MV-4-11 (cell line): ENCODE data around the gene OPN4.
A peak's percentile ranks its signal among the peaks of the same experiment; 100 is the strongest.

Experiments used
- DNase-seq: peaks from one replicate; lab custom pipeline; 2025; lab: John Stamatoyannopoulos, UW

The OPN4 gene

GRCh38 chr10:86699991-86700840 is 45.9 kb downstream of the OPN4 start:
- no peak for DNase-seq

- no peak for DNase-seq
Measured at GRCh38 chr10:86700851-86701617, 46.7 kb downstream of the OPN4 start.

DNA sequence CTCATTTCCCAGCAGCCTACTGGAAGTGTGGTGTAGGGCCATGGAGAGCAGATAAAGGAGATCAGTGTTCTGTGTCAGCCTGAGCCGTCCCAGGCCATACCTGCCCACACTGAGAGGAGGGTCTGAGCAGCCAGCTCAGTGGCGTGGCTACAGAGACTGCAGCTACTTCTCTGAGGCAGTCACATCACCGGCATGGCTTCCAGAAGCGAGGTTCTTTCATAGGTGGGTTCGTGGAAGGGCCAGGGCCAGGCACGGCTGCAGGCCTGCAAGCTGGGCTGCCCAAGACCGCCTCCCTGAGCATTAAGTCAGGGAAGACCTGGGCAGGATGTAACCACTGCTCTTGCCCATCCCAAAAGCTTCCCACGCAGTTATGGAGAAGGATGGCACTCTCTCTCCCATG is 48.8 kb downstream of the OPN4 start:
- DNase-seq: no peak

GRCh38 chr10:86705139-86705538 is 50.8 kb downstream of the OPN4 start:
- no peak for DNase-seq

DNA sequence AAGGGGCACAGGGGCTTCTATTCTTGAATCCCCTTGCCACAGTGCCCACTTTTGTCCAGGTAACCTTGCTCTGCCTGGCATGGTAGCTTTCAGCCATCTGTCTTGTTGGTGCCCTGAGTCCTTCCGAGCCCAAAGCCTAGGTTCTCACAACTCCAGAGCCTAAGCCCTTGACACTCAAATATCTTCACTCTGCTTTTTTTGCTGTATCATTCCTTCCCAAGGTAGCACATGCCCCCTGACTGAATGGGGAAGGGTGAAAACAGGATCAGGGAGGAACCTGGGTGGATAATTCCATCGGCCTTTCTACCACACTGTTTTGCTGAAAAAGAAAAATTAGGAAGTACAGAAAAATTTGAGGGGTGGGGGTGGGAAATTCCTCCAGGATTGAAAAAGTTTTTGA is 51.6 kb downstream of the OPN4 start:
- DNase-seq: no peak

GRCh38 chr10:86706401-86706841 is 52.1 kb downstream of the OPN4 start:
- no peak for DNase-seq

GRCh38 chr10:86706977-86707376 is 52.6 kb downstream of the OPN4 start:
- DNase-seq: no peak

DNA sequence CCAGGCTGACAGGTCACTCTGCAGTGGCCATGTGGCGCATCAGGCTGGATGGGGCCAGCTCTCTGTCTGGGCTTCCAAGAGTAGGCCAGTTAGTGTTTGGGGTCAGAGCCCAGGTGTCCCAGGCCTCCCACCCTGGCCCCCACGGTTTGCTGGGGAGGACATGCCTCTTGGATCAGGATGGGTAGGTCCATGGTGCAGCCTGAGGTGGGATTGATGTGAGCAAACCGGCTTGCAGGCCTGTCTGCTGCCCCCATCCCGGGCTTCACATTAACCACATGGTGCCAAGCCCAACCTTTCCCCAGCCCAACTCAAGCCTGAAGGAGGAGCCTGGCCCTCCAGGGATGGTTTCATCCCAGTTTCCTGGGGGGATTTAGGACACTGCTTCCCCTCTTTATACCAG is 53.2 kb downstream of the OPN4 start:
- no peak for DNase-seq

DNA sequence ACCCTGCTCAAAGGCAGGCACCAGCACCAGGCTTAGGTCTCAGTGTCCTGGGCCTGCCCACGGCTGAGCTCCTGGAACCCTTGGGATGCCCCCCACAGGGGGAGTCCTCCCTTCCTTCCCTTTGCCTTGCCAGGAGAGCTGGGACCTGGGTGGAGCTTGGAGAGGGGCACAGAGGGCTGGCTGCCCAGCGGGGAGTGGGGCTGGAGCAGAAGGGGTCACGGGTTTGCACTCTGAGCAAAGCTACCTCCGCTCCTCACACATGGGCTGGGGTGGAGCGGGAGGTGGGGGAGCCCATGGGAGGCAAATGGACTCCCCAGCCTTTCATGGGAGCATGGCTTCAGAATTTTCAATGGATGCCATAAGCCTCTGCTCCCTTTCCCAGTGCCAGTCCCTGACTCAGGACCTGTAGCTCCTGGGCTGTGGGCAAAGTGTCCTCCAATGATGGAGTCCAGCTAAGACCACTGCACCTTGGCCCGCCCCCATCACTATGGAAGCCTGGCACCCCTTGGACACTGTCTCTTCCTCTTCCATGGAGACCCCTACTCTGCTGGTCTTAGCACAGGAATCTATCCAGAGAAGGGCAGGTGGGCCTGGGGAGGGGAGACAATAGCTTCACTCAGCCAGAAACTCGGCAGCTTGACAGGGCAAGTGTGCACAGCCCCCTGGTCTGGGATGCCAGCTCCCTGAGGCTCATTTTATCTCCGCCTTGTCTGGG is 53.9 kb downstream of the OPN4 start:
- no peak for DNase-seq

GRCh38 chr10:86708783-86709380 is 54.5 kb downstream of the OPN4 start:
- no peak for DNase-seq

- DNase-seq: no peak
Measured at GRCh38 chr10:86709396-86710185, 55.2 kb downstream of the OPN4 start.

GRCh38 chr10:86710987-86711512 is 56.7 kb downstream of the OPN4 start:
- peak; percentile 73 for DNase-seq

DNA sequence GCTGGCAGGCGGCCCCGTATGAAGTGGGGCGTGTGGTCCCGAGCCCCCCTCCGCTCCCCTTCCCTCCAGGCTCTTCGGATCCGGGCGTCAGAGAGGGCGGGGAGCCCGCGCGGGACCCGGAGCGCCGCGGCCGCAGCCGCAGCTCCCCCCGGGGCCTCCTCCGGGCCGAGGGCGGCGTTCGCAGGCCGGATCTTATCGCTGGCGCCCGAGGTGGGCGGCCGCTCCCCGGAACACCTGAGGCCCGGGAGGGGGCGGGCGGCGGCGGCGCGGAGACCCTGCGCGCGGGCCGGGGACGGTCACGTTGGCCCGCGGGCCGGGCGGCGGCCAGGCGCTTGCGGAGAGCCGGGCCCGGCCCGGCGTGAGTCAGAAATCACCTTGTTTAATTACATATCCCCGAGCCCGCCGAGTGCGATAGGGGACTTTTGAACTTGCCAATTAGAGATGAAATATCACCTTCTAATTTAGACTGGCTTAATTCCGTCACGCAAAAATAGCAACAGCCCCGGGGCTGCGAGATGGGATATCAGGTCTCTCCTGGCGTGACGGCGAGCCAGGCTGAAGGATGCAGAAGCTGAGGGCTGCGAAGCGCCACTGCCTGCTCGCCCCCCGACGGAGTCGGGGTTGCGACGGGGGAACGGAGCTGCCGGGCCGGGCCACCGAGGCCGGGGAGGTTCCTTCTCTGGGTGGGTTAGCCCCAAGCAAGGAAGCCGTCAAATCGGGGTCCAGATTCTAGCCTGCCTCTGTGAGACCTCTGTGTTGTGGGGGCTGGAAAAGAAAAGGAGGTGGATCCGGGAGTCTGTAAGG is 57.4 kb downstream of the OPN4 start:
- no peak for DNase-seq

DNA sequence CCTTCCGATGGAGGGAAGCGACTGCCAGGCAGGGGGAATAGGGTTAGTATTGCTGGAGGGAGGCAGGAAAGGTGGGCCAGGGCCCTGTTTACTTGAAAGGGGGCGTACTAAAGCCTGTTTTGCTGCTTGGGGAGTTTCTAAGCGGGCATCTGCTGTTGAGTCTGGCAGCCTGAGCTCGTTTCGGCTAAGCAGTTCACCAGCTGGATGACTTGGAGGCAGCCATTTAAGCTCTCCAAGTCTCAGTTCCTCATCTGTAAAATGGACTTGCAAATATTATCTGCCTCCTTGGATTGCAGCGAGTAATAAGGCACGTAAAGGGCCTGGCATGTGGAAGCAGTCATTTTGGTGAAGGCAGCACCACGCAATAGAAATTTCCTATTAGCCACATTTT is 58.0 kb downstream of the OPN4 start:
- DNase-seq: peak; percentile 54

- DNase-seq: peak; percentile 32
Measured at GRCh38 chr10:86715156-86715795, 60.9 kb downstream of the OPN4 start.

DNA sequence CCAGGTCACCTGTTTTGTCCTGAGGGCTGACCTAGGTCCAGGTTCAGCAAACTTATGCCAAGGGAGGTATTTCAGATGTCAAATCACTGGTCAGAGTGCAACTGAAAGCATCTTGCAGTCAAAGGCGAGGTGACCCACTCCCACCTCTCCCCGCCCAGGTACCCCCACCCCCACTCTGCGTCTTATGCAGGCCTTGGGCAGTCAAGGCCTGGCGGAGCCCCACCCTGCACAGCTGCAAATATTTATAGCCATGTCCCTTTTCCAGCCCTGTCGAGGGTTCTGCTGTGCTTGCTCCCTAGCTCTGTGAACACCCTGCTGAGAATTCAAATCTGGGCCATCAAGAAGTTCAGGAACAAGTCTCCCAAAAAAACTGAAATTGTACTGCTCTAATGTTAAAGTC is 61.5 kb downstream of the OPN4 start:
- no peak for DNase-seq
